K562 (cell line): ENCODE results near the gene POC1B. TPM values are rescaled to one million over a fixed set of nuclear protein-coding genes. Genes with fewer than 3 reads are reported as not detected.

Source experiments
- ATAC-seq: fragments of 200-7000 bp; cut with Tn5 transposase; 3 replicates; pipeline ENCODE4 v1.9.1; 2020; ENCODE audit warnings: moderate library complexity
- BruUV-seq: library from RNA; stranded (reverse); fragments of 400-500 nt; replicated peaks from 2 replicates; lab custom pipeline; 2021; lab: Mats Ljungman, UMichigan
- CTCF ChIA-PET: fragments of 300-600 bp; formaldehyde crosslinking; extraction: SDS; loops from one replicate; lab custom pipeline; 2021; ENCODE audit warnings: low intra/inter-chr PET ratio; lab: Yijun Ruan, JAX
- POLR2A ChIA-PET: fragments of 300-600, 350-650 bp; sonication (Branson Sonifier 250); formaldehyde crosslinking; extraction: SDS; loops from one replicate; lab custom pipeline; 2021; ENCODE audit warnings: antibody characterized with exemption, inconsistent platforms; lab: Yijun Ruan, JAX
- DNase-seq, 4 experiments: peaks; one replicate each; pipeline versions ENCODE4 v3.0.0 to v3.0.0-alpha.2; 2011 to 2018; ENCODE audit warnings: low spot score in 3 of 4, mixed read lengths in 3 of 4; ENCODE audit errors: extremely low read depth in 1 of 4
- FAIRE-seq: peaks from 2 replicates; lab custom pipeline; 2011; peaks lifted over from hg19 to GRCh38; lab: Jason Lieb, UNC
- H2AFZ ChIP-seq: 2 replicates; pipeline ENCODE4 v1.6.0; 2011; ENCODE audit warnings: low read depth, low read length, control low read depth, inconsistent platforms
- H3K27ac ChIP-seq: fragments of 200-600 bp; 3 replicates; pipeline ENCODE4 v1.8.0; 2011; ENCODE audit warnings: low read depth, mild to moderate bottlenecking, control low read depth, inconsistent platforms, low read length, moderate library complexity, mixed read lengths; ENCODE audit errors: extremely low read depth
- H3K27me3 ChIP-seq, 2 experiments: fragments of 300-600 bp in 1 of 2; 2 replicates in 1 of 2; 3 replicates in 1 of 2; pipeline versions ENCODE4 v1.6.0 to v1.8.0; 2011; ENCODE audit warnings: inconsistent platforms in 2 of 2, low read length in 2 of 2, mild to moderate bottlenecking in 1 of 2, mixed read lengths in 1 of 2, moderate library complexity in 1 of 2; ENCODE audit not compliant: control insufficient read depth in 2 of 2, insufficient read depth in 2 of 2
- H3K36me3 ChIP-seq: fragments of 300-600 bp; 3 replicates; pipeline ENCODE4 v1.8.0; 2011; ENCODE audit warnings: mild to moderate bottlenecking, low read length, inconsistent platforms; ENCODE audit not compliant: control insufficient read depth, insufficient read depth
- H3K4me1 ChIP-seq, 2 experiments: fragments of 200-600 bp in 1 of 2; replicated peaks in 1 of 2; 2 replicates in 1 of 2; 3 replicates in 1 of 2; pipeline versions ENCODE4 v1.5.1 to v1.8.0; 2011; ENCODE audit warnings: inconsistent platforms in 2 of 2, low read length in 2 of 2, mild to moderate bottlenecking in 1 of 2, mixed read lengths in 1 of 2, moderate library complexity in 1 of 2; ENCODE audit not compliant: control insufficient read depth in 2 of 2, insufficient read depth in 2 of 2
- H3K4me2 ChIP-seq: 2 replicates; pipeline ENCODE4 v1.6.1; 2011; ENCODE audit warnings: low read length, control low read depth, inconsistent platforms, mixed read lengths; ENCODE audit not compliant: insufficient read depth
- H3K4me3 ChIP-seq: fragments of 200-600 bp; sonication (generic), shearing (Covaris generic); 2 replicates; pipeline ENCODE4 v1.5.1; 2016; ENCODE audit warnings: control low read depth, inconsistent platforms
- H3K79me2 ChIP-seq: fragments of 200-600 bp; 3 replicates; pipeline ENCODE4 v1.8.0; 2011; ENCODE audit warnings: low read length, inconsistent platforms; ENCODE audit not compliant: control insufficient read depth, insufficient read depth
- H3K9ac ChIP-seq, 2 experiments: 2 replicates each; pipeline versions ENCODE4 v1.6.0 to v1.6.1; 2011; ENCODE audit warnings: low read depth in 2 of 2, low read length in 2 of 2, control low read depth in 1 of 2, inconsistent platforms in 1 of 2, mild to moderate bottlenecking in 1 of 2, mixed read lengths in 1 of 2; ENCODE audit not compliant: insufficient read depth in 1 of 2
- H3K9me1 ChIP-seq: one replicate; pipeline ENCODE4 v1.6.0; 2011; ENCODE audit warnings: inconsistent platforms, mild to moderate bottlenecking, low read length, moderate library complexity; ENCODE audit not compliant: control insufficient read depth, insufficient read depth
- H3K9me3 ChIP-seq: replicated peaks from 2 replicates; pipeline ENCODE4 v1.5.1; 2011; ENCODE audit warnings: low read depth, low read length, inconsistent platforms; ENCODE audit not compliant: control insufficient read depth, insufficient read depth
- H4K20me1 ChIP-seq: replicated peaks from 2 replicates; pipeline ENCODE4 v1.6.1; 2011; ENCODE audit warnings: low read length, inconsistent platforms, mixed read lengths; ENCODE audit not compliant: control insufficient read depth, insufficient read depth
- E2F1 ChIP-seq: sonication (generic); formaldehyde crosslinking; IDR thresholded peaks from 2 replicates; pipeline ENCODE4 v1.8.1; 2023; ENCODE audit warnings: mild to moderate bottlenecking, missing genetic modification reagents, moderate library complexity
- FOXP4 ChIP-seq: sonication (generic); formaldehyde crosslinking; IDR thresholded peaks from 2 replicates; pipeline ENCODE4 v1.8.0; 2022; ENCODE audit warnings: mild to moderate bottlenecking, missing genetic modification reagents, borderline replicate concordance
- MLLT1 ChIP-seq, 2 experiments: fragments of 450-650 bp; IDR thresholded peaks; 2 replicates each; pipeline ENCODE4 v1.6.1; 2016
- MTF1 ChIP-seq: fragments of 250-450 bp; sonication (Bioruptor Pico); IDR thresholded peaks from 2 replicates; pipeline ENCODE4 v1.9.0; 2021; ENCODE audit warnings: moderate library complexity, mild to moderate bottlenecking, inconsistent platforms, borderline replicate concordance
- NELFE ChIP-seq: IDR thresholded peaks from 2 replicates; pipeline ENCODE4 v1.6.1; 2011; ENCODE audit warnings: mild to moderate bottlenecking; ENCODE audit not compliant: insufficient read depth, insufficient read length
- PREB ChIP-seq: sonication (generic); formaldehyde crosslinking; IDR thresholded peaks from 2 replicates; pipeline ENCODE4 v1.8.1; 2023; ENCODE audit warnings: mild to moderate bottlenecking, missing genetic modification reagents
- RCOR1 ChIP-seq, 2 experiments: IDR thresholded peaks; 2 replicates each; pipeline ENCODE4 v1.6.1; 2012; ENCODE audit warnings: low read depth in 2 of 2, low read length in 2 of 2, borderline replicate concordance in 1 of 2, improper control_type of control experiment in 1 of 2
- TAF15 ChIP-seq: fragments of 200-400 bp; formaldehyde crosslinking; IDR thresholded peaks from 2 replicates; pipeline ENCODE4 v1.6.1; 2017; ENCODE audit warnings: mild to moderate bottlenecking, low read depth, low read length, moderate library complexity
- TCFL5 ChIP-seq: fragments of 250-450 bp; sonication (Bioruptor Pico); conservative IDR thresholded peaks from 2 replicates; pipeline ENCODE4 v1.6.1; 2021; ENCODE audit warnings: mild to moderate bottlenecking, moderate library complexity, matching md5 sums
- TSHZ1 ChIP-seq: fragments of 250-450 bp; sonication (Bioruptor Pico); IDR thresholded peaks from 2 replicates; pipeline ENCODE4 v1.4.0; 2020; ENCODE audit warnings: mild to moderate bottlenecking, moderate library complexity
- ZNF3 ChIP-seq: fragments of 250-450 bp; sonication (Bioruptor Pico); IDR thresholded peaks from 2 replicates; pipeline ENCODE4 v1.5.0; 2021; ENCODE audit warnings: mild to moderate bottlenecking, moderate library complexity
- ZNF347 ChIP-seq: fragments of 450-650 bp; formaldehyde crosslinking; IDR thresholded peaks from 2 replicates; pipeline ENCODE4 v1.4.0; 2020; ENCODE audit warnings: low read depth, mild to moderate bottlenecking, moderate library complexity
- ZNF695 ChIP-seq: fragments of 450-650 bp; formaldehyde crosslinking; IDR thresholded peaks from 2 replicates; pipeline ENCODE4 v1.4.0; 2020; ENCODE audit warnings: mild to moderate bottlenecking, moderate library complexity
- WGBS: fragments of 100-300 bp; shearing (Covaris generic); methylation state at CpG from one replicate; pipeline ENCODE4 v1.1.6; 2016; ENCODE audit warnings: low coverage, mixed read lengths; ENCODE audit not compliant: insufficient coverage; ENCODE audit errors: missing lambda C conversion rate; 5-methylcytosine and 5-hydroxymethylcytosine counted together
- in situ Hi-C: fragments of 300-500 bp; cut with MboI; formaldehyde crosslinking; loops from 4 replicates; pipeline ENCODE4 v1.15.0; 2018; ENCODE audit warnings: inconsistent platforms, mixed read lengths
- intact Hi-C: fragments of 100-400 bp; cut with micrococcal nuclease; formaldehyde crosslinking; loops from 2 replicates; pipeline ENCODE4 v1.14.2; 2022
- polyA plus RNA-seq, 8 experiments: library from polyadenylated mRNA; depleted of rRNA in 4 of 8; stranded (reverse) in 5 of 8; unstranded in 3 of 8; fragments of >200 nt; fragmentation: Nextera tagmentation in 2 of 8; fragmentation: Illumina TruSeq in 1 of 8; extraction: Ambion mirVana in 2 of 8; extraction: Trizol in 1 of 8; gene quantifications; 2 replicates each; pipeline versions ENCODE4 v1.2.1 to v1.2.3, GENCODE V29; 2011 to 2014; ENCODE audit warnings: inconsistent platforms in 1 of 8, missing spikeins in 1 of 8
- total RNA-seq, 7 experiments: library from RNA; depleted of rRNA in 6 of 7; stranded (reverse); fragments of >200 nt in 6 of 7; fragmentation: Illumina TruSeq in 2 of 7; extraction: Trizol in 2 of 7; gene quantifications; 2 replicates each; pipeline versions ENCODE4 v1.2.1 to v1.2.3, GENCODE V29; 2011 to 2021; ENCODE audit warnings: low replicate concordance in 1 of 7

The POC1B gene
- total and polyA plus RNA-seq, 9 of the 15 experiments (the other 6 are each of a cell fraction or from before 2014, with no cell fraction given) = 4.5 to 16.1 (median 10.4) TPM

- in situ Hi-C loops = no loop called here
- H3K36me3 ChIP-seq = no peaks in the 10 kb centered on the region
- ChIA-PET POLR2A (interaction anchor here (0.8 kb wide), 1 partner anchor 10 kb away, joined by 5 read pairs; no protein-coding TSS in a partner anchor), CTCF (no interaction called here)
- intact Hi-C loops = no loop called here
- ATAC-seq = no peak
- H3K27me3 ChIP-seq = no peaks in the 10 kb centered on the region
- no peaks in the 10 kb centered on the region for H3K9me3 ChIP-seq
- no peaks in the 10 kb centered on the region for H3K79me2 ChIP-seq
- no peak overlapping the region for H3K4me3 ChIP-seq
- H2AFZ ChIP-seq = no peak overlapping the region
- no peak overlapping the region for H3K9ac ChIP-seq
- 76% methylated on average over 13 of the region's 19 CpGs for whole genome bisulfite sequencing
- no TSS peak for BruUV-seq
- FAIRE-seq = no peak
- peaks cover 0 to 4% of the 10 kb centered on the region in 2 experiments; a peak in 3 of 5 replicates for H3K4me1 ChIP-seq
- no peaks in the 10 kb centered on the region for H3K9me1 ChIP-seq
- 0 out of 2 replicates have a peak, but pooled peaks cover 3% of the 10 kb centered on the region for H4K20me1 ChIP-seq
- H3K27ac ChIP-seq = no peak overlapping the region
- DNase-seq = no peak
- no peak overlapping the region for H3K4me2 ChIP-seq
- no peak for TF ChIP-seq RCOR1 (IDR thresholded peaks at IDR 0.05; ENCODE audit: borderline replicate concordance in 1 of 2, low read depth in 2 of 2, low read length in 2 of 2)
- TF ChIP-seq NELFE = no peak
- TF ChIP-seq ZNF3 (CRISPR knock-in tag) = no peak
- TF ChIP-seq TSHZ1 = no peak
- TF ChIP-seq TCFL5 = no peak
- no peak for TF ChIP-seq MTF1 (CRISPR knock-in tag)
- TF ChIP-seq MLLT1 (IDR thresholded peaks at IDR 0.05) = no peak
- no peak for TF ChIP-seq E2F1 (CRISPR knock-in tag)
- TF ChIP-seq FOXP4 (CRISPR knock-in tag) = no peak
- no peak for TF ChIP-seq PREB (CRISPR knock-in tag)
- TF ChIP-seq ZNF695 (CRISPR knock-in tag) = no peak
- no peak for TF ChIP-seq ZNF347 (CRISPR knock-in tag)
- no peak for TF ChIP-seq TAF15
These were observed 26.0 kb downstream of the POC1B start for GRCh38 chr12:89499857-89500256.
